Kidney tubule cell (primary cell): Measurements from ENCODE around the gene PLEKHA6.

Source experiments
- DNase-seq: peaks from one replicate; pipeline ENCODE4 v3.0.0-alpha.2; 2018; ENCODE audit warnings: low spot score

The PLEKHA6 gene, protein sequence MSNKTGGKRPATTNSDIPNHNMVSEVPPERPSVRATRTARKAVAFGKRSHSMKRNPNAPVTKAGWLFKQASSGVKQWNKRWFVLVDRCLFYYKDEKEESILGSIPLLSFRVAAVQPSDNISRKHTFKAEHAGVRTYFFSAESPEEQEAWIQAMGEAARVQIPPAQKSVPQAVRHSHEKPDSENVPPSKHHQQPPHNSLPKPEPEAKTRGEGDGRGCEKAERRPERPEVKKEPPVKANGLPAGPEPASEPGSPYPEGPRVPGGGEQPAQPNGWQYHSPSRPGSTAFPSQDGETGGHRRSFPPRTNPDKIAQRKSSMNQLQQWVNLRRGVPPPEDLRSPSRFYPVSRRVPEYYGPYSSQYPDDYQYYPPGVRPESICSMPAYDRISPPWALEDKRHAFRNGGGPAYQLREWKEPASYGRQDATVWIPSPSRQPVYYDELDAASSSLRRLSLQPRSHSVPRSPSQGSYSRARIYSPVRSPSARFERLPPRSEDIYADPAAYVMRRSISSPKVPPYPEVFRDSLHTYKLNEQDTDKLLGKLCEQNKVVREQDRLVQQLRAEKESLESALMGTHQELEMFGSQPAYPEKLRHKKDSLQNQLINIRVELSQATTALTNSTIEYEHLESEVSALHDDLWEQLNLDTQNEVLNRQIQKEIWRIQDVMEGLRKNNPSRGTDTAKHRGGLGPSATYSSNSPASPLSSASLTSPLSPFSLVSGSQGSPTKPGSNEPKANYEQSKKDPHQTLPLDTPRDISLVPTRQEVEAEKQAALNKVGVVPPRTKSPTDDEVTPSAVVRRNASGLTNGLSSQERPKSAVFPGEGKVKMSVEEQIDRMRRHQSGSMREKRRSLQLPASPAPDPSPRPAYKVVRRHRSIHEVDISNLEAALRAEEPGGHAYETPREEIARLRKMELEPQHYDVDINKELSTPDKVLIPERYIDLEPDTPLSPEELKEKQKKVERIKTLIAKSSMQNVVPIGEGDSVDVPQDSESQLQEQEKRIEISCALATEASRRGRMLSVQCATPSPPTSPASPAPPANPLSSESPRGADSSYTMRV

DNA sequence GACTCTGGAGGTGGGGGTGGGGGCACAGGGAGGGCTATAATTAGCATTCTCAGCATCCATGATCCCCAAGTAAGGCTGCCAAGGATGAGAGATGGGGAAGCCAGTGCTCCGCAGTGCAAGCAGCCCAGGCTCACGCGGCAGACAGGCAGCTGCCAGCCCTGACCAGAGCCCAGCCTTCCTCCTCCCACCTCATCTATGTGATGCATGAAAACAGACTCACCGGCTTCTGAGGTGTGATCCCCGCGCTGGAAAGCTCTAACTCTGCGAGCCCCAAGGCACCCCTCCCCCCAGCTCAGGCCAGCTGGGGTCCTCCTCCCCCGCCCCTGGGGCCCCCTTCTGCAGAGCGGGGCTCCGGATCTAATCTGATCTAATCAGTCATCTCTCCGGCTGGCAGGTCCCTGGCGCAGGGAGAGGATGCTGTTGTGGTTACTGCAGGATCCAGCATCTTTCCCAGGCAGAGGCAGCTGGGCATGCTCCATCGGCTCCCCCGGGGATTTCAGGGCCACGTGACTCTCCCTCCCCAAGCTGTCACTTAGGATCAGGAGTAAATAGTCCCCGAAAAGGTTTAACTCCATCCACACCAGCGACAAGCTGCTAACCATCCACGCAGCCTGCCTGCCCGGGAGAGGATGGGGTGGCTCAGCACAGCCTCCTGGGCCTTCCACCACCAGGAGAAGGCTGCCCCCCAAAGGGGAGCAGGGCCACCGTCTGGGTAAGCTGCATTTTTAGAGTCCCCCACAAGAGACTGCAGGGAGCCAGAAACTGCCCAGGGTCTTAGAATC lies at the start of gene PLEKHA6:
PLEKHA6 (minus strand) TSS at position 456 of the 782 bp plus-strand sequence. CDS start 86,202 bp downstream, outside the sequence.
- no peak for DNase-seq

GRCh38 chr1:204409123-204409522 lies 49.4 kb upstream of the PLEKHA6 start:
- DNase-seq: no peak

- no peak for DNase-seq
Observed at GRCh38 chr1:204408602-204409001, 48.9 kb upstream of the PLEKHA6 start.

DNA sequence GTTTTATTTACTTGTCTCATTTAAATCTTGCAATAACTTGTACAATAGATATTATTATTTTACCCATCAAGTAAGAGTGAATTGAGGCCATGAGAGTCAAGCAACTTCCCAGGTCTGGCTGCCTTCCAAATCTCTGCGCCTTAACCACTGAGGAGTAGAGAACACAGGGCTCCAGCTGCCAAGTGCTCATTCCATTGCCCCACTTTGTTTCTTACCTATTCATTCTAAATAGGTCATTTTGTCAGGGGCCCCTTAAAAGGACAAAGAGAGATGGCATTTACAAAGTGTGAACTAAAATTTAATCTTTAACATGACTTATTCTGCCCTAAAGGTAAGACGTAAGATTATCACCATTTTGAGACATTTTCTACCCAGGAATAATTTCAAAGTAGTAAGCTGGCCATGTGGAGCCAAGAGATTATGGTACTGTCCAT lies 48.4 kb upstream of the PLEKHA6 start:
- peak; percentile 60 for DNase-seq

DNA sequence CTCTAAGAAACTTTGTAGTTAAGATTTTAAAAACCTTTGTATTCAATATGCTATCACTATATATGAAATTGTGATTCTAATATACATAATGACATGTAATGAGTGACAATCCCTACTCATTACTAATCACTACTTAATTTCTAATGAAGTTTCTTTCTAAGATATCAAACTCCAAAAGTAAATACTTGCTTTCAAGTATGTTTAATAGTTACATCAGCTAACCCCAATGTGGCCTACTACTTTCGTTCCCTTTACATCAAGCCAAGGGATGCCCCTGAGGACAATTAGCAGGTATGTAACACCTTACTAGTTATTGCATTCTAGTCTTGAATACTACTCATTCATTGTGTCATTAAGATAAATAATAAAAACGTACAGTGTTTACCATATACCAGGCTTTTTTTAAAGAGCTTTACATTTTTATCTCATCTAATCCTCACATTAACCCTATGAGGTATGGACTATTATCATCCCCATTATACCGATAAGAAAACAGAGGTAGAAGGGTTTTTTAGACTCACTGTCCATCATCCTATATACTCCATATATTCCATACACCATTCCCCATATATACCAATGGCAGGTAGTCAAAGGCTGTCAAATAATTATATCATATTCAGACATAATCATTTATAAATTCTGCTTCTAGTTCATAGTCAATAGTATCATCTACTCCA lies 47.7 kb upstream of the PLEKHA6 start:
- no peak for DNase-seq

GRCh38 chr1:204406621-204407020 lies 46.9 kb upstream of the PLEKHA6 start:
- no peak for DNase-seq

- no peak for DNase-seq
Observed at GRCh38 chr1:204405988-204406387, 46.3 kb upstream of the PLEKHA6 start.

DNA sequence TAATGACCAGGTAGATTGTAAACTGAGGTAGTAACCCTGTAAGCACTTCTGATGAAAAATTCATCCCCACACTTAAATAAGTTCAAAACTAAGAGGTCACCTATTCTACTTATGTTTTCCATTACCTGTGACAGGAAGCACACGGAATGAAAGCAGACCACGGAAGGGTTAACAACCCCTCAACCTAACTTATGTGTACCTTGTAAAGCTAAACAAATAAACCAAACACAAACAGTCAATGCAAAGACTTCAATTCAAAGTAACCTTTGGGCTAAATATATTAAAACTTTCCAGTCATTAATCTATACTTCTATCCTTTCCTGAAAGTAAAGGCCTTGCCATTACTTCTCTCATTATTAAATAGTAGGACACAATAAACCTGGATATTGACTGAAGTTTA lies 44.9 kb upstream of the PLEKHA6 start:
- no peak for DNase-seq

DNA sequence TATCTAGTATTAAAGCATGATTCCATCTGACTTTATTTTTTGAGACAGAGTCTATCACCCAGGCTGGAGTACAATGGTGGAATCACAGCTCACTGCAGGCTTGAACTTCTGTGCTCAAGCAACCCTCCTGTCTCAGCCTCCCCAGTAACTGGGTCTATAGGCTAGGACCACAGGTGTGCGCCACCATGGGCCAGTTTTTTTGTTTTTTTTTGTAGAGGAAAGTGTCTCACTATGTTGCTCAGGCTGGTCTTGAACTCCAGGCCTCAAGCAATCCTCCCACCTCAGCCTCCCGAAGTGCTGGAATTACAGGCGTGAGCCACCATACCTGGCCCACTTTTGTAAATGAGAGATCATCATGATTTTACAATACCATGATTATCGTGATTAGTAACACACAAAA lies 42.7 kb upstream of the PLEKHA6 start:
- no peak for DNase-seq

DNA sequence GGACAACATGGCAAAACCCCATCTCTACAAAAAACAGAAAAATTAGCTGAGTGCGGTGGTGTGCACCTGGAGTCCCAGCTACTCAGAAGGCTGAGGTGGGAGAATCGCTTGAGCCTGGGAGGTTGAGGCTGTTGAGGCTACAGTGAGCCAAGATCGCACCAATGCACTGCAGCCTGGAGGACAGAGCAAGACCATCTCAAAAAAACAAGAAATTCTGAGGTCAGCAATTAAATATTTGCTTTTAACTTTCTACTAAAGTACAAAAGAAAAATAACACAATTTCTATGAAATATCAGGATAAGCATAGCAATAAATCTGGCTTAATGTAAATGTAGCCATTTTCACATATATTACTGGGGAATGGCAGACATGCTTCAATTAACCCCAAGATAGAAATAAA lies 42.0 kb upstream of the PLEKHA6 start:
- no peak for DNase-seq

GRCh38 chr1:204400882-204401510 lies 41.3 kb upstream of the PLEKHA6 start:
- no peak for DNase-seq

- peak; percentile 90 for DNase-seq
Observed at GRCh38 chr1:204398197-204399125, 38.7 kb upstream of the PLEKHA6 start.

DNA sequence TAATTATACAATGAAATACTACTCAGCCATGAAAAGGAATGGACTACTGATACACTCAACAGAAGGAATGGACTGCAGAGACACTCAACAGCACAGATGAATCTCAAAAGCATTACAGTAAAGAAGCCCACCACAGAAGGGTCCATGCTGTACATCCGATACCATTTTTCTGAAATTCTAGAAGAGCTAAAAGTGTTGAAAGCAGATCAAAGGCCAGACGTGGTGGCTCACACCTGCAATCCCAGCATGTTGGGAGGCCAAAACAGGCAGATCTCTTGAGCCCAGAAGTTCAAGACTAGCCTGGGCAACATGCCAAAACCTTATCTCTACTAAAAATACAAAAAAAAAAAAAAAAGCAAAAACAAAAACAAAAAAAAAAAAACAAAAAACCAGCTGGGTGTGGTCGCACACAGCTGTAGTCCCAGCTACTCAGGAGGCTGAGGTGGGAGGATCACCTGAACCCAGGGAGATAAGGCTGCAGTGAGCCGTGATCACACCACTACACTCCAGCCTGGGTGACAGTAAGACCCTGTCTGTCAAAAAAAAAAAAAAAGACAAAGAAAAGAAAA lies 36.4 kb upstream of the PLEKHA6 start:
- no peak for DNase-seq

DNA sequence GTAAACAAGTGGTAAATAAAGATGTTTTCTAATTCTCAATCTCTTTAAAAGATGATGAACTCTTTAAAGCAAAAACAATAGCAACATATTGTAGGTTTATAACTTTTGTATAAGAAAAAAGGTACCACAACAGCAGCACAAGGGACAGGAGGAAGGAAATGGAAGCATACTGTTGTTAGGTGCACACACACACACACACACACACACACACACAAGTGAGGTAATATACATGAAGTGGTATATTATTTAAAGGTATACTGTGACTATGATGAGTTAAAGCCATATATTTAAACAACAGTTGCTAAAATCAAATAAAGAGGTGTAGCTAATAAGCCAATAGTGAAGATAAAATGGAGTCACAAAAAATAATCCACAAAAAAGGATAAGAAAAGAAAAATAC lies 31.9 kb upstream of the PLEKHA6 start:
- no peak for DNase-seq

DNA sequence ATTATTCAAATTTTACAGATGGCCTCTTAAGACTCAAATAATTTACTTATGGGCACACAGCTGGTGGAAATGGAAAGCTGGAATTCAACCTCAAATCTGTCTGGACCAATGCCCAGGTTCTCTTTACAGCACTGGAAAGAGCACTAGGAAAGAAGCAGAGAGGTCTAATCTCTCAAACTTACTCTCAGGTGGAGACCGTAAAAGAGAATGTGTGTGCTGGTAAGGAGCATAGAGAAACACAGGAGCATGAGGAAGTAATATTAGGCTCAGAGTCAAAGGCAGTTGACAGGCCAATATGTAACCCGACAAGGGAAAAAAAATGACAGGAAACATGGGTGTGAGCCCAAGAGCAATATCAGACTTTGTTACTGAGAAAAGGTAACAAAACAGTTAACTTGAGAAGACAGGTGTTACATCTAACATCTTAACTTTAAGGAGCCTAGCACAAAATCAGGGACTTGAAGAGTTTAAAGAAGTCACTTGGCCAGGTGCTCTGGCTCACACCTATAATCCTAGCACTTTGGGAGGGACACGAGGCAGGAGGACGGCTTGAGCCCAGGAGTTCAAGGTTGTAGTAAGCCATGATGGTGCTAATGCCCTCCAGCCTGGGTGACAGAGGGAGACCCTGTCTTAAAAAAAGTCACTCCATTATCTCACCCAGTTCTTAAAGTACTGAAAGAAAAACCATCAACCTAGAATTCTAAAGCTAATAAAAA lies 31.2 kb upstream of the PLEKHA6 start:
- no peak for DNase-seq

DNA sequence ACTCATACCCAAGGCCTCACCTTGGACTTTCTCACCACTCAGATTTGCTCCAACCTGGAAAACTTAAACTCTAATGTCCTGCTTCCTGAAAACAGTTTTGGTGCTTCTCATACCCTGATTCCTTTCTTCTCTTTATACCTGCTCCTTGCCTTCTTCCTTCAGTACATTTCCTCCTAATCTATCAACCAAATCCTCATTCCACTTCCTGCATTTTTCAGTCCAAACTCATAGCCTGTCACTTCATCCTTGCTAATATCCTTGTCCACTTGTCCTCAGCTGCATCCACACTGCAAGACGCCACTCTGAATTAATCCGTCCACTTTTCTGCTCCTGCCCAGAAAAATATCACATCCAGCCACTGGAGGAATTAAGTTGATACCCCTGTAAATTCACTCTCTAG lies 26.0 kb upstream of the PLEKHA6 start:
- DNase-seq: peak; percentile 72

GRCh38 chr1:204384636-204385352 lies 25.1 kb upstream of the PLEKHA6 start:
- peak; percentile 79 for DNase-seq
